ENCODE measurements around the gene WDFY4. TPM values are rescaled to one million over a fixed set of nuclear protein-coding genes. Genes with fewer than 3 reads are reported as not detected.

Gene WDFY4
- total RNA-seq, 1 donor from 2014 or later: 33.8 TPM

GRCh38 chr10:49024484-49024883 lies 339.8 kb downstream of the WDFY4 start:
- no peak overlapping the region for H3K4me3 ChIP-seq
- intact Hi-C loops (cut with DNase I): no loop called here

GRCh38 chr10:49025347-49025983 lies 340.8 kb downstream of the WDFY4 start:
- H3K27me3 ChIP-seq: no peaks in the 10 kb centered on the region
- peaks cover 0 to 20% of the 10 kb centered on the region in 2 donors for H3K4me1 ChIP-seq
- no peak for TF ChIP-seq CTCF (IDR thresholded peaks at IDR 0.05)
- H3K4me3 ChIP-seq: no peak overlapping the region
- peak overlapping the region; percentile 79 to 85 for H3K27ac ChIP-seq
- H3K9me3 ChIP-seq: no peaks in the 10 kb centered on the region
- no peak for DNase-seq (ENCODE audit: low spot score in 2 of 2)
- intact Hi-C loops (cut with DNase I): no loop called here
- H3K36me3 ChIP-seq: no peaks in the 10 kb centered on the region

More at GRCh38 chr10:49024484-49024883, 339.8 kb downstream of the WDFY4 start:
- no peak for DNase-seq (ENCODE audit: low spot score in 2 of 2)
- H3K27ac ChIP-seq: peak overlapping the region; percentile 79 to 85
- no peaks in the 10 kb centered on the region for H3K9me3 ChIP-seq
- H3K27me3 ChIP-seq: no peaks in the 10 kb centered on the region
- peaks cover 0 to under 1% of the 10 kb centered on the region in 2 donors for H3K36me3 ChIP-seq
- peaks cover 0 to 20% of the 10 kb centered on the region in 2 donors for H3K4me1 ChIP-seq
- TF ChIP-seq CTCF (IDR thresholded peaks at IDR 0.05): no peak

GRCh38 chr10:49028639-49029038 lies 344.0 kb downstream of the WDFY4 start:
- no peak for TF ChIP-seq CTCF (IDR thresholded peaks at IDR 0.05)
- Histone ChIP-seq H3K9me3 (no peaks in the 10 kb centered on the region), H3K27ac (no peak overlapping the region), H3K36me3 (peaks cover 0 to 10% of the 10 kb centered on the region in 2 donors), H3K27me3 (no peaks in the 10 kb centered on the region), H3K4me3 (no peak overlapping the region), H3K4me1 (peaks cover 0 to 13% of the 10 kb centered on the region in 2 donors)
- DNase-seq (ENCODE audit: low spot score in 2 of 2): no peak
- intact Hi-C loops (cut with DNase I): no loop called here

GRCh38 chr10:49029666-49030065 lies 345.0 kb downstream of the WDFY4 start:
- Histone ChIP-seq H3K36me3 (peaks cover 0 to 10% of the 10 kb centered on the region in 2 donors), H3K4me1 (peaks cover 0 to 4% of the 10 kb centered on the region in 2 donors), H3K9me3 (no peaks in the 10 kb centered on the region), H3K4me3 (no peak overlapping the region), H3K27ac (no peak overlapping the region), H3K27me3 (no peaks in the 10 kb centered on the region)
- no peak for TF ChIP-seq CTCF (IDR thresholded peaks at IDR 0.05)
- no peak for DNase-seq (ENCODE audit: low spot score in 2 of 2)
- intact Hi-C loops (cut with DNase I): no loop called here

Other genes with a start within 250 kb of the WDFY4 start
- 2.0 TPM for gene ARHGAP22, start 79.8 kb upstream of the WDFY4 start, total RNA-seq